HG03520 (cell line): Measurements from ENCODE around the gene CLN6.
"Not testable (repeated sequence)": the region's sequence is repeated elsewhere in the genome, so short reads cannot be mapped to it uniquely, and the experiment has no call there.

Experiments
- ATAC-seq: cut with Tn5 transposase; IDR thresholded peaks from one replicate; pipeline ENCODE4 v1.9.1; 2021; ENCODE audit warnings: mild to moderate bottlenecking, moderate library complexity; ENCODE audit not compliant: unreplicated experiment

CLN6 gene

GRCh38 chr15:68224108-68224507 lies 5.4 kb downstream of the CLN6 start:
- no peak for ATAC-seq

GRCh38 chr15:68223171-68223570 lies 6.4 kb downstream of the CLN6 start:
- ATAC-seq, result no peak

GRCh38 chr15:68222432-68222743 lies 7.1 kb downstream of the CLN6 start:
- not testable (repeated sequence) for ATAC-seq

GRCh38 chr15:68221530-68222431 lies 7.7 kb downstream of the CLN6 start:
- not testable (repeated sequence) for ATAC-seq

GRCh38 chr15:68220967-68221366 lies 8.6 kb downstream of the CLN6 start:
- ATAC-seq, result no peak

GRCh38 chr15:68220489-68220888 lies 9.0 kb downstream of the CLN6 start:
- no peak for ATAC-seq

- ATAC-seq, result no peak
Measured at GRCh38 chr15:68218847-68219798, 10.4 kb downstream of the CLN6 start.

GRCh38 chr15:68218331-68218730 lies 11.2 kb downstream of the CLN6 start:
- no peak for ATAC-seq

GRCh38 chr15:68217341-68217740 lies 12.2 kb downstream of the CLN6 start:
- no peak for ATAC-seq

- ATAC-seq, result no peak
Measured at GRCh38 chr15:68214838-68215254, 14.7 kb downstream of the CLN6 start.

GRCh38 chr15:68213991-68214837 lies 15.3 kb downstream of the CLN6 start:
- no peak for ATAC-seq

GRCh38 chr15:68213491-68213845 lies 16.1 kb downstream of the CLN6 start:
- not testable (repeated sequence) for ATAC-seq

GRCh38 chr15:68211656-68212320 lies 17.7 kb downstream of the CLN6 start:
- ATAC-seq, result no peak

GRCh38 chr15:68210821-68211655 lies 18.5 kb downstream of the CLN6 start:
- no peak for ATAC-seq

GRCh38 chr15:68210409-68210756 lies 19.1 kb downstream of the CLN6 start:
- ATAC-seq, result no peak

GRCh38 chr15:68209735-68210408 lies 19.7 kb downstream of the CLN6 start:
- no peak for ATAC-seq

- ATAC-seq, result no peak
Measured at GRCh38 chr15:68209272-68209671, 20.3 kb downstream of the CLN6 start.

- no peak for ATAC-seq
Measured at GRCh38 chr15:68208636-68209240, 20.8 kb downstream of the CLN6 start.

- no peak for ATAC-seq
Measured at GRCh38 chr15:68208136-68208535, 21.4 kb downstream of the CLN6 start.
